Kidney (tissue), 14 donors: ENCODE measurements around the gene DLST. TPM values are rescaled to one million over a fixed set of nuclear protein-coding genes. Genes with fewer than 3 reads are reported as not detected.

Source experiments
- DNase-seq, 5 donors: peaks; one replicate each; pipeline ENCODE4 v3.0.0-alpha.2; 2013 to 2020
- FAIRE-seq: peaks from 2 replicates; lab custom pipeline; 2012; peaks lifted over from hg19 to GRCh38; lab: Jason Lieb, UNC
- H3K27ac ChIP-seq, 2 donors: one replicate each; pipeline ENCODE4 v1.7.0; 2013; ENCODE audit warnings: low read depth in 2 of 2, low read length in 2 of 2, inconsistent platforms in 1 of 2
- H3K27me3 ChIP-seq: one replicate; pipeline ENCODE4 v1.7.1; 2013; ENCODE audit warnings: low read length, inconsistent platforms; ENCODE audit not compliant: control insufficient read depth, insufficient read depth
- H3K36me3 ChIP-seq, 3 donors: one replicate each; pipeline versions ENCODE4 v1.7.0 to v1.7.1; 2013; ENCODE audit warnings: low read length in 3 of 3, control low read depth in 1 of 3, inconsistent platforms in 1 of 3; ENCODE audit not compliant: insufficient read depth in 3 of 3, control insufficient read depth in 2 of 3
- H3K4me1 ChIP-seq, 3 donors: one replicate each; pipeline versions ENCODE4 v1.7.0 to v1.7.1; 2013; ENCODE audit warnings: low read length in 3 of 3, inconsistent platforms in 1 of 3, low read depth in 1 of 3; ENCODE audit not compliant: control insufficient read depth in 2 of 3, insufficient read depth in 2 of 3
- H3K4me3 ChIP-seq, 3 donors: one replicate each; pipeline versions ENCODE4 v1.7.0 to v1.8.1; 2013; ENCODE audit warnings: low read length in 3 of 3, control low read depth in 1 of 3, inconsistent platforms in 1 of 3
- H3K9ac ChIP-seq, 3 donors: one replicate each; pipeline versions ENCODE4 v1.7.0 to v1.7.1; 2013; ENCODE audit warnings: low read length in 3 of 3, control low read depth in 1 of 3, inconsistent platforms in 1 of 3
- H3K9me3 ChIP-seq, 3 donors: one replicate each; pipeline versions ENCODE4 v1.7.0 to v1.7.1; 2013; ENCODE audit warnings: low read length in 3 of 3, control low read depth in 1 of 3, inconsistent platforms in 1 of 3; ENCODE audit not compliant: control insufficient read depth in 2 of 3, insufficient read depth in 1 of 3
- CTCF ChIP-seq: IDR thresholded peaks from 3 replicates; pipeline ENCODE4 v1.5.1; 2012; ENCODE audit warnings: mild to moderate bottlenecking, moderate library complexity, borderline replicate concordance; ENCODE audit not compliant: insufficient read depth; ENCODE audit errors: extremely low read depth
- intact Hi-C: fragments of 100-400 bp; cut with DNase I; formaldehyde crosslinking; loops from one replicate; pipeline ENCODE4 v1.11.1; 2022
- polyA plus RNA-seq: library from polyadenylated mRNA; stranded (reverse); fragments of 350-450 nt; fragmentation: Illumina TruSeq; extraction: RNeasy Lipid Tissue Mini Kit (QIAGEN cat#74804); gene quantifications from one replicate; pipeline ENCODE4 v1.2.3, GENCODE V29; 2014; ENCODE audit warnings: low read depth, low replicate concordance; ENCODE audit not compliant: insufficient read depth
- total RNA-seq: library from RNA; stranded (reverse); fragmentation: NEBNext Ultra II Directional; extraction: Animal tissue kit (Norgen Biotek cat#: 25700); gene quantifications from one replicate; pipeline ENCODE4 v1.2.1, GENCODE V29; 2021
- donor health status: control.
- donor health status: control.
- donor health status: control.
- donor health status: control.
- donor health status: control.
- donor health status: DM: yes; HTN: yes; CAD: no.
- donor health status: Normal renal cell carcinoma (clear cell type).

Gene DLST
- total and polyA plus RNA-seq, 2 donors from 2014 or later: 98.6 to 112 TPM

DNA sequence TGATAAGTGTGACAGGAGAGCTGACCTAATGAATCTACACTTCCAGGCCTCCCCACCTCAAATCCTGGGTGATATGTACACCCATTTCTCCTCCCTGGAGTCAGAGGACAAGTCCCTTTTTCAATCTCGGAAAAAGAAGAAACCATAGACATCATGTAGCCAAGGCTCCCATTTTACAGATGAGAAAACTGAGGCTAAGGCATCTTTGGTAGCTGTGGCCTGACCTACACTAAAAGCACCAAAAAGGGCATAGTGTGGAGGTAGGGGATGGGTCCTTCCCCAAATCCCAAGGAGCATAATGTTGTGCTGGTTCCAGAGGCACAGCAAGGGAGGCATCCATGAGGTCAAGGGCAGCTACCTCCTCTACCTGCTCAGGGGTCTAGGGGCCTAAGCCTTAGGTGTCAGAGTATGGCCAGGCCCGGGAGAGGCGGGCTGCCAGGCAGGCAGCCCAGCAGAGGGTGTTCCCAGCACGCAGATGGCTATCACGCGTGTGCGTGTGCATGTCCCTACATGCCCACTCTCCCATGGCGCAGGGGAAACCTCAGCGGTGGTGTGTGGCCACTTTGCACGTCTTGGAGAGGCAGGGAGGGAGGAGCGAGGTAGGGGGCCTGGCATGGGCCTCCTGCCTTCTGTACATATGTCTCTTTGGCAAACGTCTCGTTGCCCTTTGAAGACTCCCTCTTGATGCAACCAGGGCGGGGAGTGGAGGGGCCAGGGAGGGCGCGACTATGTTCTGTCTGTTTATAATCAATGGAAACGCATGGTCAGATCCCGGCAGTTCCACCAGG is 71.2 kb downstream of the DLST start:
- DNase-seq: no peak
- Histone ChIP-seq H3K36me3 (no peaks in the 10 kb centered on the region), H3K27me3 (no peaks in the 10 kb centered on the region), H3K27ac (no peak overlapping the region), H3K9me3 (no peaks in the 10 kb centered on the region), H3K4me1 (peaks cover 0 to 11% (median 2%) of the 10 kb centered on the region in 3 donors), H3K4me3 (no peak overlapping the region), H3K9ac (no peak overlapping the region)
- no peak for TF ChIP-seq CTCF
- intact Hi-C loops: no loop called here
- no peak for FAIRE-seq

Other genes with a start within 250 kb of the DLST start
- 42.3 TPM for gene AREL1, start 168.8 kb upstream of the DLST start, total RNA-seq
- 13.5 TPM for gene AREL1, start 168.8 kb upstream of the DLST start, polyA plus RNA-seq
- 49.6 TPM for gene FCF1, start 168.8 kb upstream of the DLST start, total RNA-seq
- 19.7 TPM for gene FCF1, start 168.8 kb upstream of the DLST start, polyA plus RNA-seq
- gene YLPM1, start 118.6 kb upstream of the DLST start, total RNA-seq: 68.2 TPM
- 16.2 TPM for gene YLPM1, start 118.6 kb upstream of the DLST start, polyA plus RNA-seq
- not detected for gene PROX2, start 5.8 kb upstream of the DLST start, total RNA-seq
- not detected for gene PROX2, start 5.8 kb upstream of the DLST start, polyA plus RNA-seq
- 7.9 TPM for gene RPS6KL1, start 41.3 kb downstream of the DLST start, total RNA-seq
- 3.7 TPM for gene RPS6KL1, start 41.3 kb downstream of the DLST start, polyA plus RNA-seq
- 9.3 TPM for gene PGF, start 73.7 kb downstream of the DLST start, total RNA-seq
- 12.1 TPM for gene PGF, start 73.7 kb downstream of the DLST start, polyA plus RNA-seq
- gene EIF2B2, start 121.0 kb downstream of the DLST start, total RNA-seq: 44.0 TPM
- 60.6 TPM for gene EIF2B2, start 121.0 kb downstream of the DLST start, polyA plus RNA-seq
- gene MLH3, start 169.6 kb downstream of the DLST start, total RNA-seq: 31.2 TPM
- 21.7 TPM for gene MLH3, start 169.6 kb downstream of the DLST start, polyA plus RNA-seq
- 20.6 TPM for gene ACYP1, start 182.1 kb downstream of the DLST start, total RNA-seq
- 16.8 TPM for gene ACYP1, start 182.1 kb downstream of the DLST start, polyA plus RNA-seq
- gene ZC2HC1C, start 187.7 kb downstream of the DLST start, total RNA-seq: 6.7 TPM
- gene ZC2HC1C, start 187.7 kb downstream of the DLST start, polyA plus RNA-seq: 11.9 TPM
- gene NEK9, start 245.1 kb downstream of the DLST start, total RNA-seq: 81.5 TPM
- 25.4 TPM for gene NEK9, start 245.1 kb downstream of the DLST start, polyA plus RNA-seq